ENCODE data around the gene HOXD10.

Gene HOXD10

GRCh38 chr2:176096986-176097819 is 19.4 kb upstream of the HOXD10 start:
- DNase-seq = peak; percentile 84
- Histone ChIP-seq H3K27ac (ENCODE audit: low read length) (peak overlapping the region; percentile 81), H3K4me3 (ENCODE audit: low read length) (peak overlapping the region; percentile 66), H2AFZ (ENCODE audit: low read length) (peak overlapping the region; percentile 81), H3K9me2 (replicated peaks; ENCODE audit: insufficient read depth, low read length) (no peaks in the 10 kb centered on the region), H4K20me1 (ENCODE audit: insufficient read depth, low read length) (no peaks in the 10 kb centered on the region), H3K79me2 (ENCODE audit: low read length) (no peaks in the 10 kb centered on the region), H3K4me1 (ENCODE audit: low read length) (0 out of 2 replicates have a peak, but pooled peaks cover 5% of the 10 kb centered on the region), H3K4me2 (ENCODE audit: low read depth, low read length) (peak overlapping the region; percentile 95), H3K36me3 (replicated peaks; ENCODE audit: insufficient read depth, low read length) (no peaks in the 10 kb centered on the region), H3K27me3 (replicated peaks; ENCODE audit: insufficient read depth, low read length) (no peaks in the 10 kb centered on the region; the same call in 1 of the 2 replicates), H3K9ac (ENCODE audit: low read length) (peak overlapping the region; percentile 60), H3K9me3 (replicated peaks; ENCODE audit: insufficient read depth, low read length) (no peaks in the 10 kb centered on the region), H3F3A (ENCODE audit: insufficient read depth, low read length) (peaks cover 17% of the 10 kb centered on the region)
- TF ChIP-seq CTCF (IDR thresholded peaks at IDR 0.05; ENCODE audit: low read length) (peak; percentile 86), EZH2 (optimal IDR thresholded peaks at IDR 0.05; ENCODE audit: low read depth, low read length) (no peak)

GRCh38 chr2:176097820-176098365 is 18.7 kb upstream of the HOXD10 start:
- no peaks in the 10 kb centered on the region for H3K9me3 ChIP-seq (replicated peaks; ENCODE audit: insufficient read depth, low read length)
- H3K4me3 ChIP-seq (ENCODE audit: low read length) = peak overlapping the region; percentile 66
- no peaks in the 10 kb centered on the region for H4K20me1 ChIP-seq (ENCODE audit: insufficient read depth, low read length)
- H3K4me2 ChIP-seq (ENCODE audit: low read depth, low read length) = peak overlapping the region; percentile 95
- no peak; the same call in 1 of the 2 replicates for TF ChIP-seq CTCF (IDR thresholded peaks at IDR 0.05; ENCODE audit: low read length)
- no peak for TF ChIP-seq EZH2 (optimal IDR thresholded peaks at IDR 0.05; ENCODE audit: low read depth, low read length)
- TF ChIP-seq EZH2phosphoT487 (IDR thresholded peaks at IDR 0.05; ENCODE audit: low read length) = no peak
- no peak for DNase-seq
- H3K9me2 ChIP-seq (replicated peaks; ENCODE audit: insufficient read depth, low read length) = no peaks in the 10 kb centered on the region
- 0 out of 2 replicates have a peak, but pooled peaks cover 5% of the 10 kb centered on the region for H3K4me1 ChIP-seq (ENCODE audit: low read length)
- peak overlapping the region; percentile 60; the same call in 1 of the 2 replicates for H3K9ac ChIP-seq (ENCODE audit: low read length)
- H2AFZ ChIP-seq (ENCODE audit: low read length) = peak overlapping the region; percentile 81
- H3K27ac ChIP-seq (ENCODE audit: low read length) = no peak overlapping the region
- no peaks in the 10 kb centered on the region; the same call in 1 of the 2 replicates for H3K27me3 ChIP-seq (replicated peaks; ENCODE audit: insufficient read depth, low read length)
- no peaks in the 10 kb centered on the region for H3K36me3 ChIP-seq (replicated peaks; ENCODE audit: insufficient read depth, low read length)
- no peaks in the 10 kb centered on the region for H3K79me2 ChIP-seq (ENCODE audit: low read length)
- peaks cover 17% of the 10 kb centered on the region for H3F3A ChIP-seq (ENCODE audit: insufficient read depth, low read length)

- H3K9me2 ChIP-seq (replicated peaks; ENCODE audit: insufficient read depth, low read length) = no peaks in the 10 kb centered on the region
- H3K27me3 ChIP-seq (replicated peaks; ENCODE audit: insufficient read depth, low read length) = no peaks in the 10 kb centered on the region; the same call in 1 of the 2 replicates
- H3K79me2 ChIP-seq (ENCODE audit: low read length) = no peaks in the 10 kb centered on the region
- H2AFZ ChIP-seq (ENCODE audit: low read length) = peak overlapping the region; percentile 81
- DNase-seq = no peak
- H4K20me1 ChIP-seq (ENCODE audit: insufficient read depth, low read length) = no peaks in the 10 kb centered on the region
- no peaks in the 10 kb centered on the region for H3K36me3 ChIP-seq (replicated peaks; ENCODE audit: insufficient read depth, low read length)
- H3K9me3 ChIP-seq (replicated peaks; ENCODE audit: insufficient read depth, low read length) = no peaks in the 10 kb centered on the region
- no peak for TF ChIP-seq EZH2phosphoT487 (IDR thresholded peaks at IDR 0.05; ENCODE audit: low read length)
- no peak for TF ChIP-seq CTCF (IDR thresholded peaks at IDR 0.05; ENCODE audit: low read length)
- no peak for TF ChIP-seq EZH2 (optimal IDR thresholded peaks at IDR 0.05; ENCODE audit: low read depth, low read length)
- peak overlapping the region; percentile 95 for H3K4me2 ChIP-seq (ENCODE audit: low read depth, low read length)
- H3K4me3 ChIP-seq (ENCODE audit: low read length) = peak overlapping the region; percentile 66
- no peak overlapping the region for H3K27ac ChIP-seq (ENCODE audit: low read length)
- no peak overlapping the region; the same call in 1 of the 2 replicates for H3K9ac ChIP-seq (ENCODE audit: low read length)
- peaks cover 17% of the 10 kb centered on the region for H3F3A ChIP-seq (ENCODE audit: insufficient read depth, low read length)
- 0 out of 2 replicates have a peak, but pooled peaks cover 5% of the 10 kb centered on the region for H3K4me1 ChIP-seq (ENCODE audit: low read length)
Observed at GRCh38 chr2:176098366-176099158, 18.0 kb upstream of the HOXD10 start.
